Loucy (cell line): Measurements from ENCODE around the gene WNK2.

Experiments
- H2AFZ ChIP-seq: fragments of 200-600 bp; sonication (generic); 2 replicates; pipeline ENCODE4 v1.6.0; 2016; ENCODE audit warnings: antibody characterized with exemption, mild to moderate bottlenecking, low read length, moderate library complexity
- H3F3A ChIP-seq: fragments of 200-600 bp; 2 replicates; pipeline ENCODE4 v1.6.0; 2016; ENCODE audit warnings: antibody characterized with exemption, low read depth, mild to moderate bottlenecking
- H3K27me3 ChIP-seq: fragments of 200-600 bp; sonication (generic); 2 replicates; pipeline ENCODE4 v1.6.1; 2014; ENCODE audit warnings: low read length, mild to moderate bottlenecking; ENCODE audit not compliant: insufficient read depth, poor library complexity, severe bottlenecking
- H3K36me3 ChIP-seq: fragments of 200-600 bp; sonication (generic); 2 replicates; pipeline ENCODE4 v1.6.1; 2016; ENCODE audit warnings: low read length; ENCODE audit not compliant: insufficient read depth
- H3K4me1 ChIP-seq: fragments of 200-600 bp; sonication (generic); 2 replicates; pipeline ENCODE4 v1.5.1; 2014; ENCODE audit warnings: low read length, mild to moderate bottlenecking; ENCODE audit not compliant: insufficient read depth, poor library complexity, severe bottlenecking
- H3K4me2 ChIP-seq: fragments of 200-600 bp; sonication (generic); 2 replicates; pipeline ENCODE4 v1.6.0; 2014; ENCODE audit warnings: antibody characterized with exemption, low read length, low read depth, mild to moderate bottlenecking; ENCODE audit not compliant: poor library complexity, severe bottlenecking
- H3K4me3 ChIP-seq: fragments of 200-600 bp; sonication (generic); 2 replicates; pipeline ENCODE4 v1.5.1; 2014; ENCODE audit warnings: low read length, mild to moderate bottlenecking, mixed read lengths; ENCODE audit not compliant: poor library complexity, severe bottlenecking
- H3K79me2 ChIP-seq: fragments of 200-600 bp; sonication (generic); 2 replicates; pipeline ENCODE4 v1.6.1; 2014; ENCODE audit warnings: low read length; ENCODE audit not compliant: insufficient read depth
- H3K9ac ChIP-seq: fragments of 200-600 bp; sonication (generic); 2 replicates; pipeline ENCODE4 v1.6.0; 2014; ENCODE audit warnings: mild to moderate bottlenecking, low read depth, low read length, moderate library complexity; ENCODE audit not compliant: poor library complexity, severe bottlenecking
- H3K9me2 ChIP-seq: fragments of 200-600 bp; sonication (generic); replicated peaks from 2 replicates; pipeline ENCODE4 v1.6.1; 2016; ENCODE audit warnings: low read depth, low read length, mixed read lengths
- H3K9me3 ChIP-seq: fragments of 200-600 bp; sonication (generic); 2 replicates; pipeline ENCODE4 v1.6.1; 2014; ENCODE audit warnings: mild to moderate bottlenecking, antibody characterized with exemption, low read length, low read depth; ENCODE audit not compliant: insufficient read depth
- H4K20me1 ChIP-seq: fragments of 200-600 bp; sonication (generic); 2 replicates; pipeline ENCODE4 v1.6.0; 2014; ENCODE audit warnings: antibody characterized with exemption, low read length, mild to moderate bottlenecking; ENCODE audit not compliant: insufficient read depth, poor library complexity, severe bottlenecking
- CTCF ChIP-seq: fragments of 200-600 bp; sonication (generic); conservative IDR thresholded peaks from 2 replicates; pipeline ENCODE4 v1.5.1; 2014; ENCODE audit warnings: mild to moderate bottlenecking, antibody characterized with exemption, low read length
- EZH2phosphoT487 ChIP-seq: fragments of 200-600 bp; IDR thresholded peaks from 2 replicates; pipeline ENCODE4 v1.6.1; 2018; ENCODE audit warnings: antibody characterized with exemption, mild to moderate bottlenecking, moderate library complexity, borderline replicate concordance

Gene WNK2

GRCh38 chr9:93164085-93164484 is 19.9 kb upstream of the WNK2 start:
- Histone ChIP-seq H2AFZ (no peak overlapping the region), H3K36me3 (no peaks in the 10 kb centered on the region), H4K20me1 (no peaks in the 10 kb centered on the region), H3K79me2 (no peaks in the 10 kb centered on the region), H3K27me3 (no peaks in the 10 kb centered on the region), H3K4me1 (no peaks in the 10 kb centered on the region), H3K9ac (no peak overlapping the region), H3K9me2 (no peaks in the 10 kb centered on the region), H3F3A (no peaks in the 10 kb centered on the region), H3K9me3 (no peaks in the 10 kb centered on the region), H3K4me2 (no peak overlapping the region), H3K4me3 (no peak overlapping the region)
- no peak for TF ChIP-seq EZH2phosphoT487
- TF ChIP-seq CTCF, result no peak

- H2AFZ ChIP-seq, result no peak overlapping the region
- H3K27me3 ChIP-seq, result no peaks in the 10 kb centered on the region
- H3K79me2 ChIP-seq, result no peaks in the 10 kb centered on the region
- H3K4me1 ChIP-seq, result peaks cover 7% of the 10 kb centered on the region
- TF ChIP-seq EZH2phosphoT487, result no peak
- TF ChIP-seq CTCF, result no peak
- no peaks in the 10 kb centered on the region for H3K36me3 ChIP-seq
- no peaks in the 10 kb centered on the region for H3K9me3 ChIP-seq
- no peak overlapping the region for H3K4me3 ChIP-seq
- no peak overlapping the region for H3K4me2 ChIP-seq
- no peaks in the 10 kb centered on the region for H3F3A ChIP-seq
- no peaks in the 10 kb centered on the region for H4K20me1 ChIP-seq
- H3K9ac ChIP-seq, result no peak overlapping the region
- no peaks in the 10 kb centered on the region for H3K9me2 ChIP-seq
Measured at GRCh38 chr9:93166699-93167098, 17.2 kb upstream of the WNK2 start.

GRCh38 chr9:93167185-93167584 is 16.8 kb upstream of the WNK2 start:
- no peaks in the 10 kb centered on the region for H3F3A ChIP-seq
- no peak for TF ChIP-seq EZH2phosphoT487
- TF ChIP-seq CTCF, result no peak
- H2AFZ ChIP-seq, result no peak overlapping the region
- no peaks in the 10 kb centered on the region for H3K9me3 ChIP-seq
- no peak overlapping the region for H3K4me2 ChIP-seq
- H4K20me1 ChIP-seq, result no peaks in the 10 kb centered on the region
- H3K9me2 ChIP-seq, result no peaks in the 10 kb centered on the region
- no peaks in the 10 kb centered on the region for H3K36me3 ChIP-seq
- peaks cover 7% of the 10 kb centered on the region for H3K4me1 ChIP-seq
- H3K27me3 ChIP-seq, result no peaks in the 10 kb centered on the region
- no peaks in the 10 kb centered on the region for H3K79me2 ChIP-seq
- no peak overlapping the region for H3K9ac ChIP-seq
- H3K4me3 ChIP-seq, result no peak overlapping the region
